ENCODE data around the gene ATP6V0D1. TPM values are rescaled to one million over a fixed set of nuclear protein-coding genes. Genes with fewer than 3 reads are reported as not detected.
A peak's percentile ranks its signal among the peaks of the same experiment; 100 is the strongest.

Gene ATP6V0D1
- total and polyA plus RNA-seq, 11 donors: 18.6 to 141 (median 68.5) TPM

- DNase-seq (no peak), ATAC-seq (no peak)
- intact Hi-C loops (cut with DNase I): loop anchor here in 6 of 10 donors (10.0 kb wide), 3 partner anchors 48 to 128 kb away; no protein-coding TSS in a partner anchor
- peak overlapping the region in 10 of 12 donors; percentile 15 to 82 (median 64) for H3K27ac ChIP-seq
- H3K4me1 ChIP-seq: peaks cover 5 to 75% (median 48%) of the 10 kb centered on the region in 12 donors
- H3K27me3 ChIP-seq: peaks cover 0 to 28% (median 5%) of the 10 kb centered on the region in 9 donors
- WGBS, 4 donors: 70 to 80% (median 78%) methylated on average over 17 to 18 of the region's 18 CpGs
- TF ChIP-seq POLR2A (IDR thresholded peaks at IDR 0.05) (no peak), CTCF (IDR thresholded peaks at IDR 0.05) (no peak)
- H3K9me3 ChIP-seq: no peaks in the 10 kb centered on the region
- H3K36me3 ChIP-seq: no peaks in the 10 kb centered on the region
- peak overlapping the region; percentile 14 to 67 (median 54) for H3K4me3 ChIP-seq
Measured at GRCh38 chr16:67392301-67393059, 88.5 kb downstream of the ATP6V0D1 start.

- peaks cover 5 to 68% (median 40%) of the 10 kb centered on the region in 12 donors for H3K4me1 ChIP-seq
- ATAC-seq: no peak
- H3K27ac ChIP-seq: peak overlapping the region in 3 of 12 donors; percentile 13 to 82 (median 79)
- H3K27me3 ChIP-seq: peaks cover 0 to 28% (median 5%) of the 10 kb centered on the region in 9 donors
- peak in 2 of 5 donors; percentile 25 to 47 for DNase-seq
- WGBS, 4 donors: 56 to 79% (median 75%) methylated on average over 7 to 15 of the region's 15 CpGs
- intact Hi-C loops (cut with DNase I): loop anchor here in 6 of 10 donors (10.0 kb wide), 3 partner anchors 47 to 127 kb away; no protein-coding TSS in a partner anchor
- TF ChIP-seq CTCF (IDR thresholded peaks at IDR 0.05) (no peak), POLR2A (IDR thresholded peaks at IDR 0.05) (no peak)
- no peaks in the 10 kb centered on the region for H3K36me3 ChIP-seq
- peak overlapping the region in 9 of 12 donors; percentile 41 to 67 (median 57) for H3K4me3 ChIP-seq
- H3K9me3 ChIP-seq: no peaks in the 10 kb centered on the region
Measured at GRCh38 chr16:67391424-67392300, 89.3 kb downstream of the ATP6V0D1 start.

- Histone ChIP-seq H3K4me1 (peaks cover 3 to 61% (median 33%) of the 10 kb centered on the region in 12 donors), H3K4me3 (no peak overlapping the region), H3K9me3 (no peaks in the 10 kb centered on the region), H3K27ac (no peak overlapping the region), H3K27me3 (peaks cover 0 to 28% (median 5%) of the 10 kb centered on the region in 9 donors), H3K36me3 (no peaks in the 10 kb centered on the region)
- TF ChIP-seq POLR2A (IDR thresholded peaks at IDR 0.05) (no peak), CTCF (IDR thresholded peaks at IDR 0.05) (no peak)
- no peak for ATAC-seq
- WGBS, 4 donors: 91 to 96% (median 95%) methylated on average over 8 to 11 of the region's 11 CpGs
- no peak for DNase-seq
- intact Hi-C loops (cut with DNase I): loop anchor here in 6 of 10 donors (10.0 kb wide), 3 partner anchors 46 to 126 kb away; no protein-coding TSS in a partner anchor
Measured at GRCh38 chr16:67390816-67391423, 90.0 kb downstream of the ATP6V0D1 start.
